ENCODE data around the gene NCBP3.

The NCBP3 gene

DNA sequence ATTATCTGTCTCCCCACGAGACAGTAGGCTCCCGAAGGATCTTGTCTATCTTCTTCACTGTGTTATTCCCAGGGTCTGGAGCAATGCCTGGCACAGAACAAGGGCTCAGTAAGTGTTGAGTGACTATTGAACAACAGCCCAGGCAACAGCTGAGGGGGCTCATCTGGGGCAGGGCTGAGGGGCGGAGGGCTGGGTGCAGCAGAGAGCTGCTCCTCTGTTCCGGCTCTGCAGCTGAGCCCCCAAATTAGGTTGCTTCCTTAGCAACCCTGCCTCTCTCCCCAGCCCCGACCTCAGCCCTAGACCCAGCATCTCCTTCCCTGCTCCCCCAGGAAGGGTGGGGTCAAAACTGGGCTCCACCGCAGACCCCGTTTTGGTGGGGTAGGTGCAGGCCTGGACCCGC is 77.3 kb downstream of the NCBP3 start:
- TF ChIP-seq POLR2AphosphoS5 (IDR thresholded peaks at IDR 0.05; ENCODE audit: low read depth, low read length) (no peak), FOXP2 (optimal IDR thresholded peaks at IDR 0.05; ENCODE audit: borderline replicate concordance, extremely low read depth, extremely low read length, insufficient read depth) (no peak), SIN3A (IDR thresholded peaks at IDR 0.05; ENCODE audit: borderline replicate concordance, insufficient read depth, low read length) (no peak), TAF1 (IDR thresholded peaks at IDR 0.05; ENCODE audit: borderline replicate concordance, insufficient read depth, low read length) (no peak)
- TF ChIP-seq, protein P1, sequence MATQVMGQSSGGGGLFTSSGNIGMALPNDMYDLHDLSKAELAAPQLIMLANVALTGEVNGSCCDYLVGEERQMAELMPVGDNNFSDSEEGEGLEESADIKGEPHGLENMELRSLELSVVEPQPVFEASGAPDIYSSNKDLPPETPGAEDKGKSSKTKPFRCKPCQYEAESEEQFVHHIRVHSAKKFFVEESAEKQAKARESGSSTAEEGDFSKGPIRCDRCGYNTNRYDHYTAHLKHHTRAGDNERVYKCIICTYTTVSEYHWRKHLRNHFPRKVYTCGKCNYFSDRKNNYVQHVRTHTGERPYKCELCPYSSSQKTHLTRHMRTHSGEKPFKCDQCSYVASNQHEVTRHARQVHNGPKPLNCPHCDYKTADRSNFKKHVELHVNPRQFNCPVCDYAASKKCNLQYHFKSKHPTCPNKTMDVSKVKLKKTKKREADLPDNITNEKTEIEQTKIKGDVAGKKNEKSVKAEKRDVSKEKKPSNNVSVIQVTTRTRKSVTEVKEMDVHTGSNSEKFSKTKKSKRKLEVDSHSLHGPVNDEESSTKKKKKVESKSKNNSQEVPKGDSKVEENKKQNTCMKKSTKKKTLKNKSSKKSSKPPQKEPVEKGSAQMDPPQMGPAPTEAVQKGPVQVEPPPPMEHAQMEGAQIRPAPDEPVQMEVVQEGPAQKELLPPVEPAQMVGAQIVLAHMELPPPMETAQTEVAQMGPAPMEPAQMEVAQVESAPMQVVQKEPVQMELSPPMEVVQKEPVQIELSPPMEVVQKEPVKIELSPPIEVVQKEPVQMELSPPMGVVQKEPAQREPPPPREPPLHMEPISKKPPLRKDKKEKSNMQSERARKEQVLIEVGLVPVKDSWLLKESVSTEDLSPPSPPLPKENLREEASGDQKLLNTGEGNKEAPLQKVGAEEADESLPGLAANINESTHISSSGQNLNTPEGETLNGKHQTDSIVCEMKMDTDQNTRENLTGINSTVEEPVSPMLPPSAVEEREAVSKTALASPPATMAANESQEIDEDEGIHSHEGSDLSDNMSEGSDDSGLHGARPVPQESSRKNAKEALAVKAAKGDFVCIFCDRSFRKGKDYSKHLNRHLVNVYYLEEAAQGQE (IDR thresholded peaks at IDR 0.05; ENCODE audit: insufficient read depth in 1 of 2, low read depth in 2 of 2, low read length in 2 of 2): no peak

DNA sequence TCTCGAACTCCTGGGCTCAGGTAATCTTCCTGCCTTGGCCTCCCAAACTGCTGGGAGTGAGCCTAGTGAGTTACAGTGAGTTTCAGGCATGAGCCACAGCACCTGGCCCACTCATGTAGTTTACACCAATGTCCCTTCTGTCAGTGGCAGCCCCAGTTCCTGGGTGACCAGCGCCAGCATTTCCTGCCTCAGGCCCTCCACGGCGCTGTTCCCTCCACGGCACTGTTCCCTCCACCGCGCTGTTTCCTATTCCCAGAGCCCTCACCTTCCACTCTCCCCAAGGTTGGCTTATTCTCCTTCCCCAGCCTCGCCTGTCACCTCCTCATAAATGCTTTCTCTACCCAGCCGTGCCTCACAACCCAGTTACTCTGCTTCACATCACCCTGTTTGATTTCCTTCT is 77.7 kb downstream of the NCBP3 start:
- TF ChIP-seq FOXP2 (optimal IDR thresholded peaks at IDR 0.05; ENCODE audit: borderline replicate concordance, extremely low read depth, extremely low read length, insufficient read depth): no peak
- no peak for TF ChIP-seq SIN3A (IDR thresholded peaks at IDR 0.05; ENCODE audit: borderline replicate concordance, insufficient read depth, low read length)
- TF ChIP-seq, protein P1 (IDR thresholded peaks at IDR 0.05; ENCODE audit: insufficient read depth in 1 of 2, low read depth in 2 of 2, low read length in 2 of 2): no peak
- no peak for TF ChIP-seq POLR2AphosphoS5 (IDR thresholded peaks at IDR 0.05; ENCODE audit: low read depth, low read length)
- no peak for TF ChIP-seq TAF1 (IDR thresholded peaks at IDR 0.05; ENCODE audit: borderline replicate concordance, insufficient read depth, low read length)

DNA sequence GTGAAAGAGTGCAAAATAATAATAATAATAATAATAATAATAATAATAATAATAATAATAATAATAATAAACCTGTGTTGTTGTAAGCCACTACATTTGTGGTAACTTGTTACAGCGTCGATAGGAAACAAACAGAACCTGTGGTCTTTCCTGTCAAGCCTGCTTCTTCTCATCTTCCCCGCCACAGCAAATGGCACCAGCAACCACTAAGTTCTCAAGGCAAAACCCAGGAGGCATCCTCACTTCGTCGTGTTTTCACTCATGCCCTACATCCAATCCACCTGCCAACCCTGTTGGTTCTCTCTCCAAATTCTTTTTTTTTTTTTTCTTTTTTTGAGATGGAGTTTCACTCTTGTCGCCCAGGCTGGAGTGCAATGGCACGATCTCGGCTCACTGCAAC is 79.3 kb downstream of the NCBP3 start:
- TF ChIP-seq, protein P1 (IDR thresholded peaks at IDR 0.05; ENCODE audit: insufficient read depth in 1 of 2, low read depth in 2 of 2, low read length in 2 of 2): no peak
- TF ChIP-seq TAF1 (IDR thresholded peaks at IDR 0.05; ENCODE audit: borderline replicate concordance, insufficient read depth, low read length): no peak
- TF ChIP-seq POLR2AphosphoS5 (IDR thresholded peaks at IDR 0.05; ENCODE audit: low read depth, low read length): no peak
- TF ChIP-seq FOXP2 (optimal IDR thresholded peaks at IDR 0.05; ENCODE audit: borderline replicate concordance, extremely low read depth, extremely low read length, insufficient read depth): no peak
- TF ChIP-seq SIN3A (IDR thresholded peaks at IDR 0.05; ENCODE audit: borderline replicate concordance, insufficient read depth, low read length): no peak

DNA sequence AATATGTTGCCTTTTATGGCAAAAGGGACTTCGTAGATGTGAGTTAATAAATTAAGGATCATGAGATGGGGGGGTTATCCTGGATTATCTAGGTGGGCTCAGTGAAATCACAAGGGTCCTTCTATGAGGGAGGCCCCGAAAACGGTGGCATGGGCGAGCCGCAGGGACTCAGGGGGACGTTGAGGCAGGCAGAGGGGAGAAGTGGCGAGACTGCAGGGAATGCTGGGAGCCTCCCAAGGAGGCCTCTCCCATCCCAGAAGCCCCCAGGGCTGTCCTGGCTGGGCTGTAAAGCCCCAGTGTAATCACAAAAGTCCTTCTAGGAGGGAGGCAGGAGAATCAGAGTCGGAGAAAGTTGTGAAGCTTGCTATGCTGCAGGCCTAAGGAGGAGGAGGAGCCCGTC is 80.1 kb downstream of the NCBP3 start:
- no peak for TF ChIP-seq TAF1 (IDR thresholded peaks at IDR 0.05; ENCODE audit: borderline replicate concordance, insufficient read depth, low read length)
- no peak for TF ChIP-seq SIN3A (IDR thresholded peaks at IDR 0.05; ENCODE audit: borderline replicate concordance, insufficient read depth, low read length)
- TF ChIP-seq, protein P1 (IDR thresholded peaks at IDR 0.05; ENCODE audit: insufficient read depth in 1 of 2, low read depth in 2 of 2, low read length in 2 of 2): no peak
- TF ChIP-seq FOXP2 (optimal IDR thresholded peaks at IDR 0.05; ENCODE audit: borderline replicate concordance, extremely low read depth, extremely low read length, insufficient read depth): no peak
- TF ChIP-seq POLR2AphosphoS5 (IDR thresholded peaks at IDR 0.05; ENCODE audit: low read depth, low read length): no peak

DNA sequence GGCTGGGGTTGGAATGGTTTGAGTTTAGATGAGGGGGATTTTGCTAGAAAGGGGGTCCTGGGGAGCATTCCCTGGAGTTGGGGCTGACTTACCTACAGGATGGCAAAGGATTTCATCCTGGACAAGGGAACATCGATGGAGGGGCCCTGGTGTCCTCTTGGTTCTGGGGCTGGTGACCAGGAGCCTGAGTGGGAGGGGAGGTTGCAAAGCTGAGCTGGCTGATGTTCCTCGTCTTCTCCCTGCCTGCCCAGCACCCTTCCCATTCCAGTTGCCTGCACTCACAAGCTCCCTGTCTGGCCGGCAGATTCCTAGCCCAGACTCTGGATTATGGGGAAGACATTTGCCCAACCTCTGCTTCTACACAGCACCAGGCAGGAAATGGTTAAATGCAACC is 82.3 kb downstream of the NCBP3 start:
- TF ChIP-seq POLR2AphosphoS5 (IDR thresholded peaks at IDR 0.05; ENCODE audit: low read depth, low read length): no peak
- no peak for TF ChIP-seq TAF1 (IDR thresholded peaks at IDR 0.05; ENCODE audit: borderline replicate concordance, insufficient read depth, low read length)
- TF ChIP-seq, protein P1 (IDR thresholded peaks at IDR 0.05; ENCODE audit: insufficient read depth in 1 of 2, low read depth in 2 of 2, low read length in 2 of 2): no peak
- no peak for TF ChIP-seq SIN3A (IDR thresholded peaks at IDR 0.05; ENCODE audit: borderline replicate concordance, insufficient read depth, low read length)
- no peak for TF ChIP-seq FOXP2 (optimal IDR thresholded peaks at IDR 0.05; ENCODE audit: borderline replicate concordance, extremely low read depth, extremely low read length, insufficient read depth)

All from PFSK-1 (cell line).